ENCODE measurements around the gene SSH2.

GRCh38 chr17:29620271-29620670, 309.8 kb downstream of the SSH2 start:
- no peak for TF ChIP-seq POLR2AphosphoS5 (IDR thresholded peaks at IDR 0.05; ENCODE audit: borderline replicate concordance, low read depth, low read length)
- TF ChIP-seq EZH2 (IDR thresholded peaks at IDR 0.05): no peak
